DND-41 (cell line): Measurements from ENCODE around the gene SPATA31D1.

Experiments used
- ATAC-seq: fragments of 200-7000 bp; cut with Tn5 transposase; 3 replicates; pipeline ENCODE4 v1.9.1; 2021; ENCODE audit warnings: low read depth; ENCODE audit not compliant: insufficient read depth
- DNase-seq: peaks from one replicate; pipeline ENCODE4 v3.0.0-alpha.2; 2020
- H2AFZ ChIP-seq: 2 replicates; pipeline ENCODE4 v1.6.0; 2012; ENCODE audit warnings: low read depth, low read length
- H3K27ac ChIP-seq: 2 replicates; pipeline ENCODE4 v1.5.1; 2012; ENCODE audit warnings: low read length, inconsistent platforms
- H3K27me3 ChIP-seq: fragments of 200-600 bp; sonication (generic); 2 replicates; pipeline ENCODE4 v1.6.0; 2012; ENCODE audit warnings: low read length, mild to moderate bottlenecking, inconsistent platforms; ENCODE audit not compliant: insufficient read depth, poor library complexity
- H3K36me3 ChIP-seq: 2 replicates; pipeline ENCODE4 v1.5.1; 2012; ENCODE audit warnings: low read length, inconsistent platforms; ENCODE audit not compliant: insufficient read depth
- H3K4me1 ChIP-seq: 2 replicates; pipeline ENCODE4 v1.5.1; 2012; ENCODE audit warnings: mild to moderate bottlenecking, low read length; ENCODE audit not compliant: insufficient read depth
- H3K4me2 ChIP-seq: 2 replicates; pipeline ENCODE4 v1.6.0; 2012; ENCODE audit warnings: mild to moderate bottlenecking, moderate library complexity, low read length, inconsistent platforms; ENCODE audit not compliant: insufficient read depth
- H3K4me3 ChIP-seq, 2 experiments: fragments of 200-600 bp in 1 of 2; shearing (Covaris generic) in 1 of 2; 2 replicates each; pipeline ENCODE4 v1.5.1; 2012 to 2016; ENCODE audit warnings: inconsistent platforms in 2 of 2, low read length in 2 of 2, mild to moderate bottlenecking in 2 of 2, low read depth in 1 of 2, moderate library complexity in 1 of 2
- H3K79me2 ChIP-seq: 2 replicates; pipeline ENCODE4 v1.6.0; 2012; ENCODE audit warnings: low read length, inconsistent platforms; ENCODE audit not compliant: insufficient read depth
- H3K9ac ChIP-seq: 2 replicates; pipeline ENCODE4 v1.6.0; 2012; ENCODE audit warnings: low read depth, mild to moderate bottlenecking, inconsistent platforms, low read length, moderate library complexity
- H3K9me3 ChIP-seq: 2 replicates; pipeline ENCODE4 v1.5.1; 2012; ENCODE audit warnings: low read length, moderate library complexity, mild to moderate bottlenecking, inconsistent platforms; ENCODE audit not compliant: insufficient read depth, severe bottlenecking
- H4K20me1 ChIP-seq: 2 replicates; pipeline ENCODE4 v1.6.0; 2012; ENCODE audit warnings: low read length; ENCODE audit not compliant: insufficient read depth
- CTCF ChIP-seq: IDR thresholded peaks from 2 replicates; pipeline ENCODE4 v1.5.1; 2012; ENCODE audit warnings: borderline replicate concordance, low read length, moderate library complexity, mild to moderate bottlenecking; ENCODE audit not compliant: poor library complexity, severe bottlenecking; ENCODE audit errors: extremely low read depth
- EZH2 ChIP-seq: IDR thresholded peaks from 3 replicates; pipeline ENCODE4 v1.6.1; 2012; ENCODE audit warnings: borderline replicate concordance, low read depth, mild to moderate bottlenecking, moderate library complexity, low read length, inconsistent platforms; ENCODE audit not compliant: severe bottlenecking

SPATA31D1 gene

DNA sequence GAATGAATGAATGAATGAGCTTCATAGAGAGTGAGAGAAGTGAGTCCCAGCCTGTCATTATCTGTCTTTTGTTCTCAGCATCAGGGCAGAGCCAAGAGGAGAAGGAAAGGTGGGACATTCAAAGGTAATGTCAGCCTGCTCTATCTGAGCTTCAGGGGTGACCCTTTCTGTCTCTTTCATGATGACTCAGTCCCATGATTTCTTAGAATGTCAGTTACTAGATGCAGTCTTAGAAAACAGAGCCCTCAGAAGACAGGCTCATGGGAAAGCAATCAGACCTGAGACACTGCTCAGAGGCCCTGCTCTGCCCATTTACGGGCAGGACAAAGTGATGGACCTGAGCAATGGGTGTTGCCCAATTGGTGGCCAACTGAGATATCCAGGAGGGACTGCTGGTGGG lies 1.1 kb downstream of the SPATA31D1 start:
- no peaks in the 10 kb centered on the region for H3K79me2 ChIP-seq
- no peaks in the 10 kb centered on the region for H4K20me1 ChIP-seq
- no peak overlapping the region for H3K27ac ChIP-seq
- no peaks in the 10 kb centered on the region for H3K27me3 ChIP-seq
- TF ChIP-seq EZH2 (no peak), CTCF (no peak)
- H3K4me3 ChIP-seq, result no peak overlapping the region
- no peaks in the 10 kb centered on the region for H3K4me1 ChIP-seq
- no peaks in the 10 kb centered on the region for H3K9me3 ChIP-seq
- no peak overlapping the region for H3K9ac ChIP-seq
- ATAC-seq, result no peak
- H2AFZ ChIP-seq, result no peak overlapping the region
- no peaks in the 10 kb centered on the region for H3K36me3 ChIP-seq
- H3K4me2 ChIP-seq, result no peak overlapping the region
- no peak for DNase-seq

GRCh38 chr9:81993656-81994055 lies 5.1 kb downstream of the SPATA31D1 start:
- no peak overlapping the region for H3K4me3 ChIP-seq
- no peaks in the 10 kb centered on the region for H3K9me3 ChIP-seq
- no peaks in the 10 kb centered on the region for H3K4me1 ChIP-seq
- no peak overlapping the region for H3K4me2 ChIP-seq
- no peaks in the 10 kb centered on the region for H4K20me1 ChIP-seq
- H3K27ac ChIP-seq, result no peak overlapping the region
- no peaks in the 10 kb centered on the region for H3K27me3 ChIP-seq
- H3K9ac ChIP-seq, result no peak overlapping the region
- TF ChIP-seq EZH2 (no peak), CTCF (no peak)
- H3K79me2 ChIP-seq, result no peaks in the 10 kb centered on the region
- no peaks in the 10 kb centered on the region for H3K36me3 ChIP-seq
- no peak overlapping the region for H2AFZ ChIP-seq
- DNase-seq (no peak), ATAC-seq (no peak)

GRCh38 chr9:81999806-82000205 lies 11.2 kb downstream of the SPATA31D1 start:
- H3K27ac ChIP-seq, result no peak overlapping the region
- H3K27me3 ChIP-seq, result no peaks in the 10 kb centered on the region
- ATAC-seq (no peak), DNase-seq (no peak)
- H3K4me2 ChIP-seq, result no peak overlapping the region
- no peak for TF ChIP-seq CTCF
- TF ChIP-seq EZH2, result no peak
- H2AFZ ChIP-seq, result no peak overlapping the region
- H3K9me3 ChIP-seq, result no peaks in the 10 kb centered on the region
- H3K36me3 ChIP-seq, result no peaks in the 10 kb centered on the region
- no peaks in the 10 kb centered on the region for H3K79me2 ChIP-seq
- H3K4me3 ChIP-seq, result no peak overlapping the region
- H3K9ac ChIP-seq, result no peak overlapping the region
- no peaks in the 10 kb centered on the region for H4K20me1 ChIP-seq
- no peaks in the 10 kb centered on the region for H3K4me1 ChIP-seq

GRCh38 chr9:82010711-82011110 lies 22.1 kb downstream of the SPATA31D1 start:
- H3K4me1 ChIP-seq, result no peaks in the 10 kb centered on the region
- no peak for ATAC-seq
- H3K27ac ChIP-seq, result no peak overlapping the region
- H3K9ac ChIP-seq, result no peak overlapping the region
- no peaks in the 10 kb centered on the region for H3K36me3 ChIP-seq
- no peak for DNase-seq
- H3K9me3 ChIP-seq, result no peaks in the 10 kb centered on the region
- no peak overlapping the region for H3K4me2 ChIP-seq
- H3K79me2 ChIP-seq, result no peaks in the 10 kb centered on the region
- no peaks in the 10 kb centered on the region for H4K20me1 ChIP-seq
- no peak overlapping the region for H3K4me3 ChIP-seq
- TF ChIP-seq CTCF, result no peak
- no peak for TF ChIP-seq EZH2
- no peak overlapping the region for H2AFZ ChIP-seq
- H3K27me3 ChIP-seq, result no peaks in the 10 kb centered on the region
